ENCODE measurements around the gene TOR3A.

DNA sequence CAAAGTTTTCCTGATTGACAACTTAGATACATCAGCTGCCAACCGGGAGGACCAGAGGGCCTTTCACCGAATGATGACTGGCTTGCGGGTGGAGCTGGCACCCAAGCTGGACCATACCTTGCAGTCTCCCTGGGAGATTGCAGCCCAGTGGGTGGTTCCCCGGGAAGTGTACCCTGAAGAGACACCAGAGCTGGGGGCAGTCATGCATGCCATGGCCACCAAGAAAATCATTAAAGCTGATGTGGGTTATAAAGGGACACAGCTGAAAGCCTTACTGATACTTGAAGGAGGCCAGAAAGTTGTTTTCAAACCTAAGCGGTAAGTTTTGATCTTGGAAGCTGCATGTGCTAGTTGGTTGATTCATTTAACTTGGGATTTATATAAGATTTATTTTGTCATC is 38.0 kb upstream of the TOR3A start:
- no peak for TF ChIP-seq ARNT (IDR thresholded peaks at IDR 0.05)
- TF ChIP-seq NFRKB (IDR thresholded peaks at IDR 0.05): no peak
- no peak for TF ChIP-seq FOXA1 (IDR thresholded peaks at IDR 0.05)
- TF ChIP-seq SP1 (IDR thresholded peaks at IDR 0.05): no peak
- TF ChIP-seq FOXK2 (IDR thresholded peaks at IDR 0.05): no peak
- no peak for TF ChIP-seq FOXM1 (IDR thresholded peaks at IDR 0.05; ENCODE audit: borderline replicate concordance)
- no peak for TF ChIP-seq CTBP1 (IDR thresholded peaks at IDR 0.05; ENCODE audit: borderline replicate concordance)
- TF ChIP-seq TARDBP (IDR thresholded peaks at IDR 0.05): no peak
